WTC11 (cell line): Measurements from ENCODE around the gene DCHS2.

Experiments used
- CBFB ChIP-seq: sonication (generic); formaldehyde crosslinking; IDR thresholded peaks from 2 replicates; pipeline ENCODE4 v1.8.1; 2022; ENCODE audit warnings: mild to moderate bottlenecking, low read depth, missing genetic modification reagents
- CTCF ChIP-seq: fragments of 200-600 bp; IDR thresholded peaks from 2 replicates; pipeline ENCODE4 v1.8.0; 2022; ENCODE audit warnings: antibody characterized with exemption
- ELF4 ChIP-seq: sonication (generic); formaldehyde crosslinking; IDR thresholded peaks from 2 replicates; pipeline ENCODE4 v1.8.1; 2022; ENCODE audit warnings: low read depth, mild to moderate bottlenecking, moderate library complexity, missing genetic modification reagents
- MLX ChIP-seq: sonication (generic); formaldehyde crosslinking; IDR thresholded peaks from 2 replicates; pipeline ENCODE4 v1.8.1; 2023; ENCODE audit warnings: mild to moderate bottlenecking, missing genetic modification reagents, moderate library complexity
- NR3C1 ChIP-seq: sonication (generic); formaldehyde crosslinking; conservative IDR thresholded peaks from 2 replicates; pipeline ENCODE4 v1.8.1; 2023; ENCODE audit warnings: low read depth, mild to moderate bottlenecking, missing genetic modification reagents
- SP1 ChIP-seq: sonication (generic); formaldehyde crosslinking; conservative IDR thresholded peaks from 2 replicates; pipeline ENCODE4 v1.8.1; 2022; ENCODE audit warnings: missing genetic modification reagents
- TP53 ChIP-seq: sonication (generic); formaldehyde crosslinking; IDR thresholded peaks from 2 replicates; pipeline ENCODE4 v1.8.1; 2023; ENCODE audit warnings: mild to moderate bottlenecking, missing genetic modification reagents
- USF2 ChIP-seq: sonication (generic); formaldehyde crosslinking; IDR thresholded peaks from 2 replicates; pipeline ENCODE4 v1.8.1; 2023; ENCODE audit warnings: mild to moderate bottlenecking, missing genetic modification reagents, moderate library complexity
- ZBTB43 ChIP-seq: sonication (generic); formaldehyde crosslinking; IDR thresholded peaks from 2 replicates; pipeline ENCODE4 v1.8.1; 2023; ENCODE audit warnings: mild to moderate bottlenecking, missing genetic modification reagents
- ZNF232 ChIP-seq: sonication (generic); formaldehyde crosslinking; IDR thresholded peaks from 2 replicates; pipeline ENCODE4 v1.8.0; 2022; ENCODE audit warnings: mild to moderate bottlenecking, missing genetic modification reagents

GRCh38 chr4:154320521-154320920 is 171.1 kb downstream of the DCHS2 start:
- TF ChIP-seq SP1 (CRISPR knock-in tag) (no peak), ELF4 (no peak), CTCF (no peak), USF2 (no peak), CBFB (no peak), TP53 (CRISPR knock-in tag) (no peak), ZBTB43 (no peak), NR3C1 (no peak), MLX (no peak), ZNF232 (CRISPR knock-in tag) (no peak)
